Measurements from ENCODE around the gene ZNF792.
"Not testable (repeated sequence)": the region's sequence is repeated elsewhere in the genome, so short reads cannot be mapped to it uniquely, and the experiment has no call there.

The ZNF792 gene

DNA sequence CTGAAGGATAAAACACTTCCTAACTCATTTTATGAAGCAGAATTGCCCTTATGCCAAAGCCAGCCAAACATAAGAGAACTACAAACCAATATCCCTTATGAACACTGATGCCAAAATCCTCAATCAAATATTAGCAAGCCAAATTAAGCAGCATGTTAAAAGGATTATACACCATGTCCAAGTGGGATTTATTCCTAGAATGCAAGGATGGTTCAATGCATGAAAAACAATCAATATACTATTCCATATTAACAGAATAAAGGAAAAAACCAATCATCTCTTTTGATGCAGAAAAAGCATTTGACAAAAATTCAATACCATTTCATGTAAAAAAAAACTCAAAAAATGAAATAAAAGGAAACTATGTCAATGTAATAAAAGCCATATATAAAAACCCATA, 10.9 kb downstream of the ZNF792 start:
- in situ Hi-C loops (cut with MboI; ENCODE audit: low pct_unique_long_range_greater_than_20kb, low sequenced_read_pairs), result no loop called here
- no peak for DNase-seq

DNA sequence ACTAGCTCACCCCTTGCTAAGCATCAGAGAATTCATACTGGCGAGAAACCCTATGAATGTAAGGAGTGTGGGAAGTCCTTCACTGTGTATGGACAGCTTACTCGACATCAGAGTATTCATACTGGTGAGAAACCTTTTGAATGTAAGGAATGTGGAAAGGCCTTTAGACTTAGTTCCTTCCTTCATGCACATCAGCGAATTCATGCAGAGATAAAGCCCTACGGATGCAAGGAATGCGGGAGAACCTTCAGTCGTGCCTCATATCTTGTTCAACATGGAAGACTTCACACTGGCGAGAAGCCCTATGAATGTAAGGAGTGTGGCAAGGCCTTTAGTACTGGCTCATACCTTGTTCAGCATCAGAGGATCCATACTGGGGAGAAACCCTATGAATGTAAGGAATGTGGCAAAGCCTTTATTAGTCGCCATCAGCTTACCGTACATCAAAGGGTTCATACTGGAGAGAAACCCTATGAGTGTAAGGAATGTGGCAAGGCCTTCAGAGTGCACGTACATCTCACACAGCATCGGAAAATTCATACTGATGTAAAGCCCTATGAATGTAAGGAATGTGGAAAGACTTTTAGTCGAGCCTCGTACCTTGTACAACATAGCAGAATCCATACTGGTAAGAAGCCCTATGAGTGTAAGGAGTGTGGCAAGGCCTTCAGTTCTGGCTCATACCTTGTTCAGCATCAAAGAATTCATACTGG, 20.0 kb downstream of the ZNF792 start:
- in situ Hi-C loops (cut with MboI; ENCODE audit: low pct_unique_long_range_greater_than_20kb, low sequenced_read_pairs), result no loop called here
- no peak for DNase-seq

DNA sequence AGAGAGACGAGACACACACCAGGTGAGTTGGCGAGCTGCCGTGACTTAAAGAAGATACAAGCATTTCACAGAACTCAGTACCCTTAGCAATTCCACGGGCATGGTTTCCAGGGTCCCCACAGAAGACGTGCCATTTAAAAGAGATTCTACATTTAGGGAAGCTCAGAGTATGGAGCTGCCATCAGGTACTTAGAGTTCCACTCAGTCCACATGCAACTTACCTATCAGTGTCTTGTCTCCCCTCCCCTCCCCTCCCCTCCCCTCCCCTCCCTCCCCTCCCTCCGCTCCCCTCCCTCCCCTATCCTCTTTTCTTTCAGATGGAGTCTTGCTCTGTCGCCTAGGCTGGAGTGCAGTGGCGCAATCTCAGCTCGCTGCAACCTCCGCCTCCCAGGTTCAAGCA, 25.1 kb downstream of the ZNF792 start:
- in situ Hi-C loops (cut with MboI; ENCODE audit: low pct_unique_long_range_greater_than_20kb, low sequenced_read_pairs), result no loop called here
- DNase-seq, result no peak

- DNase-seq, result no peak
Observed at GRCh38 chr19:34936184-34936583, 27.8 kb downstream of the ZNF792 start.

GRCh38 chr19:34932494-34932893, 31.5 kb downstream of the ZNF792 start:
- DNase-seq, result no peak
- in situ Hi-C loops (cut with MboI; ENCODE audit: low pct_unique_long_range_greater_than_20kb, low sequenced_read_pairs), result no loop called here

More at GRCh38 chr19:34936184-34936583, 27.8 kb downstream of the ZNF792 start:
- in situ Hi-C loops (cut with MboI; ENCODE audit: low pct_unique_long_range_greater_than_20kb, low sequenced_read_pairs), result no loop called here

DNA sequence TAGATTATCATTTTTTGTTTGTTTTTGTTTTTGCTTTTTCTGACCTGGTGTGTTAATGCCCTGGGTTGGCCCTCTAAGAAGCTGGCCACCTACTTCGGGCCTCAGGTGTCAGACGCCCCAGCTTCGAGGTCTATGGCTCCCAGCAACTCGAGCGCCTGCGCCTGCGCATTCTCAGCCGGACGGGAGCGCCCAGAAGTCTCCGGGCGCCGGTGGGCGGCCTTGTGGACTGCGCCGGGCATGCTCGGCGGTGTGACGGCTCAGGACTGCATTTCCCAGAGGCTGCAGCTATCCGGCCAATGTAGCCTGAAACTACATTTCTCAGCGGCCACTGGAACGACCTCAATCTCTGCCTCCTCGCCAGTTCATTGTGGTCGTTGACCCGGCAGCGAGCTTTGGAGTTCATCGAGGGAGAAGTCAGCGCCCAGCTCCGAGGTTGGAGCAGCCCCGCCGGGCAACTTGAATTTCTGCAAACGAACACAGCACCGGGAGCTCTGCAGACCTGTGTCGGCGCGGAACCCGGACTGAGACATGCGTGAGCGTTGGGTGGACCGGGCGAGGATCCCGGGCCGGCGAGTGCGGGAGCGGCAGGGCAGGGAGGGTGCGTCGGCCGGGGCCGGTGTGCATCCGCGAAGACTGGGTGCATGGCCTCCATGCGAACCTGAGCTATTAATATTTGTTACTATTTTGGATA, 37.2 kb downstream of the ZNF792 start, which contains the start of gene ZNF30:
ZNF30 (plus strand) TSS at position 219 of the 691 bp plus-strand sequence. CDS start 3,045 bp downstream, outside the sequence.
- DNase-seq, result peak; percentile 89
- in situ Hi-C loops (cut with MboI; ENCODE audit: low pct_unique_long_range_greater_than_20kb, low sequenced_read_pairs), result no loop called here

DNA sequence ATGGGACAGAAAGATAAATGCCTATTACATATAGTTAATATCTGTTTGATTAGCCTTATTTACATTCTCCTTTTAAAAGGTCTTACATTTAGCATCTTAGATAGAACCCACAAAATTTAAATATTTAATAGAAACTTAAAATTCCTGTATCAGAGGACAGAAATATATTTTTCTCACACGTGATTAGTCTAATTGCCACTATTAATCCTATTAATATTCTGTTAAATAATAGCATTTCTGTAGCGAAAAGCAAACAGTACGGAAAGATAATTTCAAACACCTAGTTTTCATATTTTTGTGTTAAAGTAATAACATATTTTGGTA, 37.7 kb downstream of the ZNF792 start:
- DNase-seq, result no peak
- in situ Hi-C loops (cut with MboI; ENCODE audit: low pct_unique_long_range_greater_than_20kb, low sequenced_read_pairs), result no loop called here

GRCh38 chr19:34925278-34925855, 38.7 kb downstream of the ZNF792 start:
- DNase-seq, result no peak
- in situ Hi-C loops (cut with MboI; ENCODE audit: low pct_unique_long_range_greater_than_20kb, low sequenced_read_pairs), result no loop called here

DNA sequence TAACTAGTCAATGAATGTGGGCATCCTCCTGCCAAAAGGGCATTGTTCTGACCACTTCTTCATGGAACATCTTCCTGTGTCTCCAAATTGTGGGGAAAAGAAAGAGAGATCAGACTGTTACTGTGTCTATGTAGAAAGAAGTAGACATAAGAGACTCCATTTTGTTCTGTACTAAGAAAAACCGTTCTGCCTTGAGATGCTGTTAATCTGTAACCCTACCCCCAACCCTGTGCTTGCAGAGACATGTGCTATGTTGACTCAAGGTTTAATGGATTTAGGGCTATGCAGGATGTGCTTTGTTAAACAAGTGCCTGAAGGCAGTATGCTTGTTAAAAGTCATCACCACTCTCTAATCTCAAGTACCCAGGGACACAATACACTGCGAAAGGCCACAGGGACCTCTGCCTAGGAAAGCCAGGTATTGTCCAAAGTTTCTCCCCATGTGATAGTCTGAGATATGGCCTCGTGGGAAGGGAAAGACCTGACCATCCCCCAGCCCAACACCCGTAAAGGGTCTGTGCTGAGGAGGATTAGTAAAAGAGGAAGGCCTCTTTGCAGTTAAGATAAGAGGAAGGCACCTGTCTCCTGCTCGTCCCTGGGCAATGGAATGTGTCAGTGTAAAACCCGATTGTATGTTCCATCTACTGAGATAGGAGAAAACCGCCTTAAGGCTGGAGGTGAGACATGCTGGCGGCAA, 43.8 kb downstream of the ZNF792 start:
- in situ Hi-C loops (cut with MboI; ENCODE audit: low pct_unique_long_range_greater_than_20kb, low sequenced_read_pairs), result not testable (repeated sequence)
- peak; percentile 34 for DNase-seq

GRCh38 chr19:34918190-34918589, 45.8 kb downstream of the ZNF792 start:
- in situ Hi-C loops (cut with MboI; ENCODE audit: low pct_unique_long_range_greater_than_20kb, low sequenced_read_pairs), result no loop called here
- DNase-seq, result no peak

DNA sequence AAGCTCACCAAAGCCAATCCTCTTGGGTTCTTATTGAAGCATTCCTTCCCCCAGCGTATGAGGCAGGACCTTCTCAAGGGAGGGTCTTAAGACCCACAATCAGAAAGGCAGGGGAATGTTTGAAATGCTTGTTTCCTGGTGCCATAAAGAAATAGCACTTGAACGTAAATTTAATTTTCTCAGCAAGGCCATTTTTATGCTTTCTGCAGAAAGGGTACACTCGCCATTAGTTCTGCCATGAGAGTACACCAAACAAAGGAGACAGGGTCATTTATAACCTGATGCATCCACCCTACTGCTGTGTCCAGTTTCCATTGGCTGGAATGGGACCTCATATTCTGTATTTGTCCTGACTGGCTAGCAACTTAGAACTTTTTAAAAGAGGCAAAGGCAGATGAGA, 46.9 kb downstream of the ZNF792 start:
- in situ Hi-C loops (cut with MboI; ENCODE audit: low pct_unique_long_range_greater_than_20kb, low sequenced_read_pairs); DNase-seq: not testable (repeated sequence)

DNA sequence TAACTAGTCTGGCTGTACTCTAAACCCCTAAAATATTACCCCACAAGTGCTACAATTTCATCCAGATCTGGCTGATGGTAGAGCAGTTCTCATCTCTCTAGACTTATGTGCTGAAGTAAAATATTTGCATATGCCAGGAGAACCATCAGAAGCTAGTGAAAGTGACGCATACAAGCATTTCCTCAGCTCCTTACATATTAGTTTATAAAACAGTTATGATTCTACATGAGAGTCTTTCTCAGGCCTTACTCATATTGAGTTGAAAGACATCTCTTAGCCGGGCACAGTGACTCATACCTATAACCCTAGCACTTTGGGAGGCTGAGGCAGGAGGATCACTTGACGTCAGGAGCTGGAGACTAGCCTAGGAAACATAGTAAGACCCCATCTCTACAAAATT, 53.3 kb downstream of the ZNF792 start:
- in situ Hi-C loops (cut with MboI; ENCODE audit: low pct_unique_long_range_greater_than_20kb, low sequenced_read_pairs), result no loop called here
- DNase-seq, result no peak

Measured in KBM-7 (cell line).